IPS DF 19.7 (cell line): ENCODE measurements around the gene STYXL1.
"Not testable (repeated sequence)": the region's sequence is repeated elsewhere in the genome, so short reads cannot be mapped to it uniquely, and the experiment has no call there.

ENCODE experiments used
- DNase-seq: peaks from one replicate; pipeline ENCODE4 v3.0.0-alpha.2; 2013; ENCODE audit warnings: low read depth, low spot score

STYXL1 gene

DNA sequence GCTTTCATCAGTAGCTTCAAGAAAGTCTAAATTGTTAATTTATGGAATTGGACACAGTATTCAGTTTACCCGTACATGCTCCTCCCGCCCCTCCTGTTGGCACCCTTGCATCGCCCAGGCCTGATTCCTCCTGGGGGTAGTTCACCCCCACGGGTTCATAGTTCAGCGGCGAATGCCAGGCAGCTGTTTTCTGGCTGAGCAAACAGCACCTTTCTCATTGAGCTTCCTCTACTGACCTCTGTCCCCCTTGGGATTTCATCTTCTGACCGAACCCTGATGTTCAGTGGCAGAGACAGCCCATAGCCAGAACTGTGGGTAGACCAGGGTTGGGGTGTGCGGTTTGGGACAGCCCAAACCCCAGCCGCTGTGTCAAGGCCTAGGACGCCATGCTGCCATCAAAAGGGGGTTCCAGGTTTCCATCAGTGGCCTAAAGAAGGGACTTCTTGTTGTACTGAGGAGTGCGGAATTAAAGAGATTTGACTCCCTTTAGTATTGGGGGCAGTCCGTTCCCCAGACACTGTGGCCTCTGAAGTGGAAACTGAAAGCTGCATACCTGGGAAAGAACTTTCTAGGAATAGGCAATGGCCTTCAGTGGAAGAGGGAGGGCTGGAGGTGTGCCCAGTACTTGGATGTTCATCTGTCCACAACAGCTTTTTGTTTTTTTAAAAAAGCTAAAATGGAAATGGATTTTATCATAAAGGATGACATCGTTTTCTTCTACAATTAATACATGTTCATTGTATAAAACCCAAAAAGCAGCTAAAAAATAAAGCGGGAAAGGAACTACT lies 19.1 kb upstream of the STYXL1 start:
- no peak for DNase-seq

DNA sequence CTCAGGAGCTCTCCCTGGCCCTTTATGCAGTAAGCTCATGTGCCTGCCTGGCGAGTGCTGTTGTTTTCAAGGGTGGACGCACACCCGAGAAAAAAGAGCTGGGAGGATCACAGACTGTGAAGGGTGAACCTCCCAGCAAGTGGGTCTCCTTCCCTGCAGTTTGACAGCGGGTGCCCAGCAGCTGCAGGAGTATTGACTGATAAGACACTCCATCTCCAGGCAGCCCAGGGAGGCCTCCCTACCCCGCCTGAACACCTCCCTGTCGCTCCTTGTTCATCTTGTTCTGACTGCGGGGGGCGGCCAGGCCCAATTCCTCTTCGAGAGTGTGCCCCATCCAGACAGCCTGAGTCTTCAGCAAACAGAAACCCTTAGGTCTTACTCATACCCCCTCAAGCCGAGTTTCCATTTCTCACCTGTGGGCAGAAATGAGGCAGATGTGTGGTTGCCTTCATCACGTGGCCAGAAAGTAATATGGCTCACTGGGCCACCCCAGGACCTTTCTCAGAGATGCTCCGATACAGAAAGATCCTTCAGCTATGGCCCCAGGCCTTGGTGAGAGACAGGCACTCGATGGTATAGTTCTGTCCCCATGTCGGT lies 17.3 kb upstream of the STYXL1 start:
- DNase-seq, result no peak

DNA sequence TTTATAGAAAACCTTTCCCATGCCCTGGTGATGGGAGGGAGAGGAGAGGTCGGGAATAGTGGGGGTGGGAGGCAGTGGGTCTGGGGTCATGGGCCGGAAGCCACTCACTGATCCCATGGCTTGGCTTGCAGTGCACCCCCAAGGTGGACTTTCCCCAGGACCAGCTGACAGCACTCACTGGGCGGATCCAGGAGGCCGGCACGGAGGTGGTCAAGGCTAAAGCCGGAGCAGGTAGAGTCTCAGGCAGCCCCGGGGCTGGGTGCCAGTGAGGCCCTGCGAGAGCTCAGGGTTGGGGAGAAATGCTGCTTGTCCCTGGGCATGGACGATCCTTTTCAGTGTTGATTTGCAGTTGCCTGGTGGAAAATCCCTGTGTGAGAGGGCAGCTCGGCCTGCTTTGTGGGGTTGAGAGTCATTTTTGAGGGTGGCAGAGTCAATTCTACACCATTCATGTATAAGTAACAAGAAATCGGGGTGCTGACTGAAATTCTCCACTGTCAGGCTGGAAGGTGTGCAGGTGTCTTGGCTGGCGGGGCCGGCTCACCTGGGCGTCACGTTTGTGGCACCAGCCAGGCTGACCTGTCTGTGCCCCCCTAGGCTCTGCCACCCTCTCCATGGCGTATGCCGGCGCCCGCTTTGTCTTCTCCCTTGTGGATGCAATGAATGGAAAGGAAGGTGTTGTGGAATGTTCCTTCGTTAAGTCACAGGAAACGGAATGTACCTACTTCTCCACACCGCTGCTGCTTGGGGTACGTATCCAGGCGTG lies 16.6 kb upstream of the STYXL1 start:
- no peak for DNase-seq

DNA sequence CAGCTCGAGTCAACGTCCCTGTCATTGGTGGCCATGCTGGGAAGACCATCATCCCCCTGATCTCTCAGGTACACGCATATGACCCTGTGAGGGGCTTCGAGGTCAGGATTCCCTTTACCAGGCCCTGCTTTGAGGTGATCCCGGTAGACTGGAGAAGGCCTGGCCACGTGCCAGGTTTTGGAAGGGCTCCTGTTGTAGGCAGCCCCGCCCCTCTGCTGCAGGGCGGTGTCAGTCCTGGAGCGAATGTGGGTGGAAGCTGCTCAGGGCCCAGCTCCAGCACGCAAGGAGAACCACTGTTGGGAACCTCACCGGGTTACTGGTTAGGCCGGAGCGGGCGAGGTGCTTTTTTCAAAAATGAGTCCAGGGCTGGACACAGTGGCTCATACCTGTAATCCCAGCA lies 15.7 kb upstream of the STYXL1 start:
- no peak for DNase-seq

DNA sequence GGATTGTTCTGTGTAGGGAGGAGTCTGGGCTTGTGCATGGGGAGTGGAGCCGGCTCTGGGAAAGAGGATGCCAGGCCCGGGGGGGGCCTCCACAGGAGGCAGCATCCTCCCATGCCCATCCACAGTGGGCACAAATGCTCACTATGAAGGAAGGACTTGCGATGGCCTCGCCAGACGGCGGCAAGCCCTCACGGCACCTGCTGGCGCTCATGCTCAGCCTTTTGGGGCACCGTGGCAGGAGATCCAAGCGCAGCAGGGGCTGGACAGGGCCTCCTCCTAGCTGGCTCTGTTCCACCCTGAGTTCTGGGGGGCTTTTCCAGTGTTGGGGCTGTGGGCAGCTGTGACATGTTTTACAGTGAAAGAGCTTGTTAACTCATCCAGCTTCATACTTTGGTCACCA lies 15.3 kb upstream of the STYXL1 start:
- DNase-seq, result no peak

DNA sequence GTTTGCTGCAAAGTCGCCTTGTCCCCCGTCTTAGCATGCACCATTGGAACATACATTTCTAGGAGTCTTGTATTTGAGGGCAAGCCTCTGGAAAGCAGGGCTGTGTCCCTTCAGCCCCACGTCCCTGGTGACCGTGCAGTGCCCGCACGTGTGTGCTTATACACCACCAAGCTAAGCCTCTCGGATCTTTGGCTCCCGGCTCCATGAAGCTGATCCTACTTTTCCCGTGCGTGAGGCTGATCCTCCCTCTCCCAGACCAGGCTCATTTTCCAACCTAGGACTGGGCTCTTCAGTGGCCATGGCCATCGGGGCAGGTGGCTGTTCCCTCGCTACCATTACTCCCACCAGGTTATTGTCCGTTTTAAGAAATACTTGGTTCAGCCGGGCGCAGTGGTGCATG lies 14.5 kb upstream of the STYXL1 start:
- DNase-seq, result no peak

DNA sequence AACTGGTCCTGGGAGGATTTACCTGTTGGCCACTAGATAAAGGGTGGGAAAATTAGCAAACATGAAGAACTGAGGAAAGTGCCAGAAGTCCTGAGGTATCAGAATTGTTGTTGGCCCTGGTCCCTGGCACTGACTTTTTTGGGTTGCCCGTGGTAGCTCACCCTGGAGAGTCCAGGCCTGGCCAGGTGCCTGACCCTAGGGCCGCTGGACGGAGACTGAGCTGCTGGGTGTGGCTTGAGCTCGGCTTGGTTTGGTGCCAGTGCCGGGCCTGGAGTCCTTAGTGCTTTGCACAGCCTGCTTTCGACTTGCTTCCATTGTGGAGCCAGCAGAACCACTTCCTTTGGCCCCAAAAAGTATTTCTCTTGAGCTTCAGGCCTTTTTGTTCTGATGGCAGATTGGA lies 13.0 kb upstream of the STYXL1 start:
- no peak for DNase-seq

DNA sequence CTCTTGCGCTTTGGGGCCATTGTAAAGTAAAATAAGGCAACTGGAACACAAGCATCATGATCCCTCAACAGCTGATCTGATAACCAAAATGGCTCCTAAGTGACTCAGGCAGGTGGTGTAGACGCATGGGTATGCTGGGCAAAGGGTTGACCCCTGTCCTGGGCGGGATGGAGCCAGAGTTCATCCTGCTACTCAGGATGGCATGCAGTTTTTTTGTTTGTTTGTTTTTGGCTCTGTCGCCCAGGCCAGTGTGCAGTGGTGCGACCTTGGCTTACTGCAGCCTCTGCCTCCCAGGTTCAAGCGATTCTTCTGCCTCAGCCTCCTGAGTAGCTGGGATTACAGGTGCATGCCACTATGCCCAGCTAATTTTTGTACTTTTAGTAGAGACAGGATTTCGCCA lies 10.9 kb upstream of the STYXL1 start:
- not testable (repeated sequence) for DNase-seq

DNA sequence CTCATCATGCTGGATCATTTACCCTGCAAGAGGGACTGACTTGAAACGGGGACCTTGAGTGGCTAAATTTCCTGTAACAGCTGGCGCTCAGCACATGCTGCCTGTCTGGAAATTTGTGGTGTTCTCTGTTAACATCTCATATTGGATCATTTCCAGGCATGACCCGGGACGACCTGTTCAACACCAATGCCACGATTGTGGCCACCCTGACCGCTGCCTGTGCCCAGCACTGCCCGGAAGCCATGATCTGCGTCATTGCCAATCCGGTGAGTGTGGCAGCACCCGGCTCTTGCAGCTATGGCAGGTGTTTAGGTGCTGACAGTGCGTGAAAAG lies 10.0 kb upstream of the STYXL1 start:
- no peak for DNase-seq

DNA sequence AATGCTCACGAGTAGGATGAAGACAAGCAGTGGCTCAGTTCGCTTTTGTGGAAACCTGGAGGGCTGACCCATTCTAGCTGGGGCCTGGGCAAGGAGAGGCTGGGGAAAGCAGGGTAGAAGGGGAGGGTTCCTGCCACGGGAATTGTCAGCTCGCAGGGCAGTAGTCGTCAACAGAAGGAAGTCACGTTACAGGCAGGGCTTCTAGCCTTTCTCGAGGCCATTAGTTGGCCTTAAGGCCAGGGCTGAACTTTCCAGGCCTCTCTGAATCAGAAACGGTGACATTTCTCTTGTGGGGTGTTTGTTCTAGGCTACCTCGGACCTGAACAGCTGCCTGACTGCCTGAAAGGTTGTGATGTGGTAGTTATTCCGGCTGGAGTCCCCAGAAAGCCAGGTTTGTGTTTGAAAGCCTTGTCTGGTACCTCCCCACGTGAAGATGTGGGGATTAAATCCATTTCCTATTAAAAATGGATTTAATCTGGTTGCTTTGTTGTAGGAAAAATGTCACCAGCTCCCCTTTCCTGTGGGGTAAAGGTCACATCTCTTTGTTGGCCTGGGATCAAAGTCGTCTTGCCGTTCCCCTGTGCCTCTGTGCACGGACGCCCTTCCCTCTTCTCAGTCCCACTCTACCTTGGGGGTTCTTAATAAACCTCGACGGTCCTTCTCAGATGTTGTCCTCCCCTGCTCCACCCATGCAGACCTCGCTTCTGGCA lies 9.5 kb upstream of the STYXL1 start:
- no peak for DNase-seq

DNA sequence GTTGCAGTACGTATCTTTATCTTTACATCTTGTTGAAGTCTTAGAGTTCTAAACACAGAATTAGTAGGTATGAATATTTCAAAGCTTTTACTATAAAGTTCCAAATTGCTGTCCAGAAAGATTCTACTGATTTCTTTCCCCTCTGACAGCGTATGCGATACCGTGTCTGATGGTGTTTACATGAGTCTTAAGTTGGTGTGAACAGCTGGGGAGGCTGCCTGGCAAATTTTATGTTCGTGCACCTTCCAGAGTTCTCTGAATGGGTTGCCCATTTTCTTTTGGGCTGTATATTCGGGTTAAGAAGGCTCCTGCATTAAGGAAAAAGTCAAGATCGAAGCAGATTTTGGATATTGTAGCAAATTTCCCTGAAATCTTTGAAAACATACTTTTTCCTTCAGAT lies 8.4 kb upstream of the STYXL1 start:
- DNase-seq, result no peak

DNA sequence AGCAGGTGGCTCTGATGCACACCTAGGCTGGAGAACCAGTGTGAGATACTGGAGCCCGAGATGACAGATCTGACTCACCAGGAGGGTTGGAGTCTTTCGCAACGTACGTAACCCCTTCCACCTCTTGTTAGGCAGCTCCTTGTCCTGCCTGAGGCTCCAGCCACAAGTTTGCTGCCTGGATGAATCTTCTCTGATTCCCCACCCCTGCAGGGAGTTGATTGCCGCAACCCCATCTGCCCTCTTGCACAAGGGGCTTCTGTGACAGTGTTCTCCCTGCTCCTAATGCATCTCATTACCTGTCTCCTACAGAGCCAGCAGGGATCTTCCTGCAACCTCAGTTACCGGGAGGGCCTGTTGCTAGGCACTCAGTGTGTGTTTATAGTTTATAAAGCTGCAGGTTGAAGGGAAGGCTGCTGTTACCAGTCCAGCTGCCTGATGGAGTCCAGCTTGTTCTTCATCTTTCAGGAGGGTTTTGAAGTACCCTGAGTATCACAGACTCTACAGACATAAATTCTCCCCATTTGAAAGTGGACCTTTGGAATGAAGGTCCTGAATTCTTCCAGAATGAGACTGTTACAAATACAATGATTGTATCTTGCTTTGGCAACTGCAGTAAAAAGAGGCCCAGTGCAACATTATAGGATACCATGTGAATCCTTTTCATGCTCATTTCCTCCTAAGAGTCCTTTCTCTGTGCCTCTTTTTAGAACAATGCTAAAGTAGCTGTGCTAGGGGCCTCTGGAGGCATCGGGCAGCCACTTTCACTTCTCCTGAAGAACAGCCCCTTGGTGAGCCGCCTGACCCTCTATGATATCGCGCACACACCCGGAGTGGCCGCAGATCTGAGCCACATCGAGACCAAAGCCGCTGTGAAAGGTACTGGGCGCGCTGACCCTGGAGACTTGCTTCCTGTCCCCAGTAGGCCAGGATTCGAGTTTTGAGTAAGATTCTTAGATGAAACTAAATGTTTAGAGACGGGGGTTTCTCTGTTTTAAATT lies 6.6 kb upstream of the STYXL1 start:
- DNase-seq, result no peak

DNA sequence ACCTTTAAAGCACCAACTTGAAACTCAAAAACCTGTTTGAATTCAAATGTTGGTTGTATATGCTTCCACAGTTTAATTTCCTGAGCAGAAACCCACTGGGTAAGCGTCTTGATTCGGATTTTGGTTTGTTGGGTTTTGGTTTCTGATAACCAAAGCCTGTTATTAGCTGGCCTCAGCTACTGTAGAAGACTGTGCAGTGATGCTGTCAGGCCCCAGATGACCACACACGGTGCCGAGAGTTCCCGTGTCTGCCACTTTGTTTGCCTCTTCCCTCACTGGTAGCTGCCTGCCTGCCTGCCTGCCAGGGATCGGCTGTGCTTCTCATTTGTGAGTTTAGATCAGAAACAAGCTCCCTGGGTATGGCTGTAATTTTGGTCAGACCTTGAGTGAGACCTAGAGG lies 5.7 kb upstream of the STYXL1 start:
- no peak for DNase-seq

DNA sequence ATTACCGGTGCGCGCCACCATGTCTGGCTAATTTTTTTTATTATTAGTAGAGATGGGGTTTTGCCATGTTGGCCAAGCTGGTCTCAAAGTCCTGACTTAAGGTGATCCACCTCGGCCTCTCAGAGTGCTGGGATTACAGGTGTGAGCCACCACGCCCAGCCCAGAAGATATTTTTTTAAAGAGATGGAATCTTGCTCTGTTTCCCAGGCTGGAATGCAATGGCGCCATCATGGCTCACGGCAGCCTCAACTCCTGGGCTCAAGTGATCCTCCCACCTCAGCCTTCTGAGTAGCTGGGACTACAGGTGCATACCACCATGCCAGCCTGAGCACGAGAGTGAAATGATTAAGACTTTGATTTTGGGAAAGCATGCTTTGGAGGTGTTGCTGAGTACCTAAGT lies 4.9 kb upstream of the STYXL1 start:
- DNase-seq, result not testable (repeated sequence)

DNA sequence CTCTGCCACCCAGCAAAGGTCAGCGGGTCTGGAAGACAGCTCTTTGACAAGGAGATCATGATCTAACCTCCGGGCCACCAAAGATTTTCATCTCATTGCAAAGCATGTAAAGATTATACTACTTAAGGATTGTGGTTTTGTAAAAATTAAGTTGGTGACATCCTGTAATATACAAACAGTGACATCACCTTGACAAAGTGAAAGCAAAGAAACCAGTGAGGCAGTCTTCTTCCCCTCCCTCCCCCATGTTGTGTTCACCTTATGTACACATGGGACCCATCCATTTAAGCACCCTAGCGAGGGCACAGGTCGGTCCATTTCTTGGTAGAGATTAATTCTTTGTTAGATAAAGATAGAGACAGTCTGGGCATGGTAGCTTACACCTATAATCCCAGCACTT lies 4.0 kb upstream of the STYXL1 start:
- no peak for DNase-seq

DNA sequence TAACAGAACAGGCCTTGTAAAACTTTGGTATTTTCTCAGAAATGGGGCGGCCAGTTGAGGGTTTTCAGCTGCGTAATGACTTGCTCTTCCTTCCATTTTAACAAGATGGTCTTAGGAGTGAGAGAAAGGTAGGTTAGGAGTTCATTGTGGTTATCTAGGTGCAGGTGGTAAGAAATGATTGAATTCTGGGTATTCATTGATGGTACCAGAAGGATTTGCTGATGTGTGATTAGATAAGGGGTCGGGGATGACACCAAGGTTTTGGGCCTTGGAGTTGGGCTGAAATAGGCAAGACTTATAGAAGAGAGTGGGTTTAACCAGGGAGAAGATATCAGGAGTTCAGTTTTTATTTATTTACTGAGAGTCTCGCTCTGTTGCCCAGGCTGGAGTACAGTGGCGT lies 2.7 kb upstream of the STYXL1 start:
- no peak for DNase-seq

DNA sequence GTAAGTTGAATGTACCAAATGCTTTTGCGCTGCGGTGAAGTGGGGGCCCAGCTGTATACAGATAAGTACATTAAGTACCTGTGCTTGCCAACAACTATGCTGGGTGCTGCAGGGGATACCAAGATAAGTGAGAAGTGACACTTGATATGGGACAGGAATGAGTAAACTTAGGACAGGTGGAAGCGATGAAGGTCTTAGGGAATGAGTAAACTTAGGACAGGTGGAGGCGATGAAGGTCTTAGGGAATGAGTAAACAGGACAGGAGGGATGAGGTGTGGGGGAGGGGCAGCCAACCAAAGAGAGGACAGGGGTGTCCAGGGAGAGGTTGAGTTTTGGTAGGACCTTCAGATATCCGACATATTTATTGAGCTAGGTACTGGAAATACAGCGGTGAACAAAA lies 1.5 kb upstream of the STYXL1 start:
- no peak for DNase-seq

DNA sequence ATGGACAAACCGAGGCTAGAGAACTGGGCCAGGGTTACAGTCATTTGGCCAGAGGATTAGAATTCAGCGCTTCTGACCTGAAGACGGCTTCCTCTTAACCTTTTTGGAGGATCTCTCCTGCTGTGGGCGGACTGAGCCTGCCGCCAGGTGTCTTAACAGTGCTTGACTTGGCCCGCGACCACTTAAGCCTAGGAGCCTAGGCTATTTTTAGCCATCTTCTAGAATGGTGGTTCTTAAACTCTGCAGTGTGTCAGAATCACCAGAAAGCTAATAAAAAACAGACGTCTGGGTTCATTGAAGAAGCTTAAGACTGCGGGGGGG lies 828 bp upstream of the STYXL1 start:
- DNase-seq, result no peak

DNA sequence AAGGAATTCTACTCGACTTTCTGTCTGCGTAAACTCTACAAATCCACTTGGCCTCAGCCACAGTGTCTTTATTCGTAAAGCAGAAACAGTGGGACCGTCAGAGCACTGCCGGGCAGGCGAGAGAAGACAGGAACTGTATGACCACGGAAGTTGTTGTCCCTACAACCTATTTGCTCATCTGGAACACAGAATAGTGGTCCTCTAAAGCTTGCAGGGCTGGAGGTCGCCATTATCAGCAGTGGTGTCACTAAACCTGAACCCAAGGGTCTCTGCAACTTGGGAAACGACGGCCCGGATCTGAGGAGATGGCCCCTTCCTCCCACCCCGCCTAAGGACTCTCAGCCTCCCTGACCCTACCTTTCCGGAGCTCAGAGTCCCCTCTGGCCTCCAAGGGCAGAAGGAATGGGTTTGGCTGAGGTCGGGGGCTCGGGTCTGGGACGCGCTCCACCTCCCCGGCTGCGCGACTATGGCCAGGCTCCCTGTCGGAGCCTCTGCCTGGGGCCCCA lies 442 bp downstream of the STYXL1 start:
- DNase-seq, result no peak

DNA sequence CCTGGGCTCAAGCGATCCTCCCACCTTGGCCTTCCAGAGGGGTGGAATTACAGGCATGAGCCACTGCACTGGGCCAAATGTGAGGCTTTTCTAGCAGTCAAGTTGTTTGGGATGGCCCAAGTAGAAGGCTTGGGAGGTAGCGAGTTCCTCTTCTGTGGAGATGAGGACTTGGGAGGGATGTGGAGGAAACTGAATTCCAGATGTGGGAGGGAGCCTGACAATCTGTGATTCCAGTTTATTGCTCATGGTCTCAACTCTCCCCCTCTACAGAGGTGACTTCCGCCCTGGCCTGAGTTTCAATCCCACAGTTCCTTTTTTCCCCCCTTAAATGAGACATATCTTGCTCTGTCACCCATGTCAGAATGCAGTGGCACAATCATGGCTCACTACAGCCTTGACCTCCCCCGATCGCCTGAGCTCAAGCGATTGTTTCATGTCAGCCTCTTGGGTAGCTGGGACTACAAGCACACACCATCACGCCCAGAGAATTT lies 3.4 kb downstream of the STYXL1 start:
- no peak for DNase-seq

DNA sequence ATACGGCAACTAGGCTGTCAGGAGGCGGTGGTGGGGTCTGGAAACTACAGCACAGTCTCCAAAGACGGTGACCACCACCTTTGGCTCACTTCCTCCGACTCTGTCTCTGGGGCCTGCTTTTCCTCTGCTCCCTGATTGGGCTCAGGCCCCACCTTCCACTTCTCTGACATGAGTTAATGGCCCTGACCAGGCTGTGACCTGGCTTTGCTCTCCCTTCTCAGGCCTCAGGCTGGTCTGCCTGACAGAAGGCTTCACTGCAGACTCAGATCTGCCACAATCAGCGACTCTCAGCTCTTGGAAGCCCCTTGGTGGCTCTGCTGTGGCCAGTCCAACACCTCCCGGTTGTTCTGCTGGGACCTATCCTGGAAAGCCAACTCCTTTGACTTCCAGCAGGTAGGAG lies 7.7 kb downstream of the STYXL1 start:
- no peak for DNase-seq
